Duodenal mucosa (tissue), 2 donors: ENCODE data around the gene CFB.
A peak's percentile ranks its signal among the peaks of the same experiment; 100 is the strongest.

Experiments used
- H3K27ac ChIP-seq: one replicate; pipeline ENCODE4 v1.7.0; 2013; ENCODE audit warnings: low read depth, low read length
- H3K27me3 ChIP-seq, 2 donors: one replicate each; pipeline ENCODE4 v1.7.0; 2013; ENCODE audit warnings: low read length in 2 of 2, control low read depth in 1 of 2; ENCODE audit not compliant: insufficient read depth in 2 of 2, control insufficient read depth in 1 of 2
- H3K36me3 ChIP-seq, 2 donors: one replicate each; pipeline ENCODE4 v1.7.0; 2013; ENCODE audit warnings: low read length in 2 of 2, control low read depth in 1 of 2; ENCODE audit not compliant: insufficient read depth in 2 of 2, control insufficient read depth in 1 of 2
- H3K4me1 ChIP-seq, 2 donors: one replicate each; pipeline ENCODE4 v1.7.0; 2013; ENCODE audit warnings: low read length in 2 of 2, control low read depth in 1 of 2; ENCODE audit not compliant: insufficient read depth in 2 of 2, control insufficient read depth in 1 of 2
- H3K4me3 ChIP-seq, 2 donors: one replicate each; pipeline ENCODE4 v1.7.0; 2013; ENCODE audit warnings: low read length in 2 of 2, low read depth in 1 of 2
- H3K9ac ChIP-seq, 2 donors: one replicate each; pipeline ENCODE4 v1.7.0; 2013; ENCODE audit warnings: low read length in 2 of 2, low read depth in 1 of 2
- H3K9me3 ChIP-seq, 2 donors: one replicate each; pipeline ENCODE4 v1.7.0; 2013; ENCODE audit warnings: low read length in 2 of 2, control low read depth in 1 of 2; ENCODE audit not compliant: control insufficient read depth in 1 of 2

The CFB gene

GRCh38 chr6:31958741-31959739 lies 13.1 kb downstream of the CFB start, which contains the start of the genes NELFE and SKIC2:
Gene NELFE, minus strand, starts transcription at chr6:31958971. Its CDS starts 525 bp downstream, at chr6:31958446.
Gene SKIC2, plus strand, starts transcription at chr6:31959175. Its CDS starts 18 bp downstream, at chr6:31959193.
- no peaks in the 10 kb centered on the region for H3K9me3 ChIP-seq
- H3K4me3 ChIP-seq, result peak within 1 kb of the TSS; percentile 99 to 100
- H3K36me3 ChIP-seq, result peaks cover 45 to 65% of the 10 kb centered on the region in 2 donors
- H3K27me3 ChIP-seq, result no peaks in the 10 kb centered on the region
- H3K27ac ChIP-seq, result peak within 1 kb of the TSS; percentile 79
- H3K4me1 ChIP-seq, result peaks cover 19 to 21% of the 10 kb centered on the region in 2 donors
- peak within 1 kb of the TSS; percentile 98 to 99 for H3K9ac ChIP-seq

- Histone ChIP-seq H3K4me3 (no peak overlapping the region), H3K9me3 (no peaks in the 10 kb centered on the region), H3K36me3 (peaks cover 44 to 69% of the 10 kb centered on the region in 2 donors), H3K27ac (no peak overlapping the region), H3K9ac (no peak overlapping the region), H3K27me3 (no peaks in the 10 kb centered on the region), H3K4me1 (peaks cover 19 to 21% of the 10 kb centered on the region in 2 donors)
These were observed 15.7 kb downstream of the CFB start for GRCh38 chr6:31961616-31962015.

DNA sequence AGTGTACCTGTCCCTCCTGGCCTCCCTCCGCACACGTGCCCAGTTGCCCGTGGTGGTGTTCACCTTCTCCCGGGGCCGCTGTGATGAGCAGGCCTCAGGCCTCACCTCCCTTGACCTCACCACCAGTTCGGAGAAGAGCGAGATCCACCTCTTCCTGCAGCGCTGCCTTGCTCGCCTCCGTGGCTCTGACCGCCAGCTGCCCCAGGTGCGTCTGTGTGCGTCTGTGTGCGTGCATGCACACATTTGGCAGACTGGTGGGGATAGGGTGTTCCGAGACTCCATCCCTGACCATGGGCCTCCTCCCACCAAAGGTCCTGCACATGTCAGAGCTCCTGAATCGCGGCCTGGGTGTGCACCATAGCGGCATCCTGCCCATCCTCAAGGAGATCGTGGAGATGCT lies 18.0 kb downstream of the CFB start:
- Histone ChIP-seq H3K27me3 (no peaks in the 10 kb centered on the region), H3K9ac (no peak overlapping the region), H3K36me3 (peaks cover 56 to 85% of the 10 kb centered on the region in 2 donors), H3K27ac (no peak overlapping the region), H3K4me1 (peaks cover 8 to 11% of the 10 kb centered on the region in 2 donors), H3K9me3 (no peaks in the 10 kb centered on the region), H3K4me3 (no peak overlapping the region)

DNA sequence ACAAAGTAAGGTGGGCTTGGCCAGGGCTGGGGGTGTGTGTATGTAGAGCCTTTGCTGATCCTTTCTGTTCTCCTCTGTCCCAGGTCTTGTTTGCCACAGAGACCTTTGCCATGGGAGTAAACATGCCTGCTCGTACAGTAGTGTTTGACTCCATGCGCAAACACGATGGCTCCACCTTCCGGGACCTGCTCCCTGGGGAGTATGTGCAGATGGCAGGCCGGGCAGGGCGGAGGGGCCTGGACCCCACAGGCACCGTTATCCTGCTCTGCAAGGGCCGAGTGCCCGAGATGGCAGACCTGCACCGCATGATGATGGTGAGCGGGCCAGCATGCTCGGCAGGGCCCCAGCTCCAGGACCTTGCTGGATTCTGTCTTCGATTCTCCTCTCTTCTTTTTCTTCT lies 19.8 kb downstream of the CFB start:
- Histone ChIP-seq H3K36me3 (peaks cover 58 to 97% of the 10 kb centered on the region in 2 donors), H3K4me3 (no peak overlapping the region), H3K27ac (no peak overlapping the region)

DNA sequence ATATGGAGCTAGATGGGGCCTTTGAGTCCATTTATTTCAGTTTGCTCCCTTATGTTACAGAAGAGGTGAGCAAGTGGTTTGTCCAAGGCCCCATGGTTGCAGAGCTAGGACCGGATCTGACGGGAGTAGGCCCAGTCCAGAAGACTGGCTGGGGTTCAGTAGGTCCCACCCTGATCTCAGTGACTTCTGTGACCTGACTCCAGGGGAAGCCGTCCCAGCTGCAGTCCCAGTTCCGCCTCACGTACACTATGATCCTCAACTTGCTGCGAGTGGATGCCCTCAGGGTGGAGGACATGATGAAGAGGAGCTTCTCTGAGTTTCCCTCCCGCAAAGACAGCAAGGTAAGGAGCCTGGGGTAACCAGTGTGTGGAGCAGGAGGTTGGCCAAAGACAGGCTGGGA lies 20.6 kb downstream of the CFB start:
- no peaks in the 10 kb centered on the region for H3K9me3 ChIP-seq
- H3K27ac ChIP-seq, result no peak overlapping the region
- no peaks in the 10 kb centered on the region for H3K27me3 ChIP-seq
- peaks cover 13 to 16% of the 10 kb centered on the region in 2 donors for H3K4me1 ChIP-seq
- no peak overlapping the region for H3K9ac ChIP-seq
- H3K36me3 ChIP-seq, result peaks cover 50 to 89% of the 10 kb centered on the region in 2 donors
- H3K4me3 ChIP-seq, result no peak overlapping the region

More for the DNA sequence above, 19.8 kb downstream of the CFB start:
- H3K9me3 ChIP-seq, result no peaks in the 10 kb centered on the region
- H3K9ac ChIP-seq, result no peak overlapping the region
- peaks cover 5 to 8% of the 10 kb centered on the region in 2 donors for H3K4me1 ChIP-seq
- no peaks in the 10 kb centered on the region for H3K27me3 ChIP-seq

GRCh38 chr6:31966997-31967925 lies 21.4 kb downstream of the CFB start:
- no peak overlapping the region for H3K27ac ChIP-seq
- H3K9me3 ChIP-seq, result no peaks in the 10 kb centered on the region
- peaks cover 47 to 81% of the 10 kb centered on the region in 2 donors for H3K36me3 ChIP-seq
- no peak overlapping the region for H3K9ac ChIP-seq
- no peak overlapping the region for H3K4me3 ChIP-seq
- peaks cover 14 to 19% of the 10 kb centered on the region in 2 donors for H3K4me1 ChIP-seq
- H3K27me3 ChIP-seq, result no peaks in the 10 kb centered on the region

GRCh38 chr6:31967926-31968320 lies 22.0 kb downstream of the CFB start:
- Histone ChIP-seq H3K36me3 (peaks cover 42 to 74% of the 10 kb centered on the region in 2 donors), H3K9ac (no peak overlapping the region), H3K9me3 (no peaks in the 10 kb centered on the region), H3K27me3 (no peaks in the 10 kb centered on the region), H3K4me3 (no peak overlapping the region), H3K27ac (no peak overlapping the region), H3K4me1 (peaks cover 18 to 23% of the 10 kb centered on the region in 2 donors)

- peaks cover 42 to 70% of the 10 kb centered on the region in 2 donors for H3K36me3 ChIP-seq
- peaks cover 22 to 27% of the 10 kb centered on the region in 2 donors for H3K4me1 ChIP-seq
- H3K9ac ChIP-seq, result no peak overlapping the region
- no peaks in the 10 kb centered on the region for H3K9me3 ChIP-seq
- H3K4me3 ChIP-seq, result no peak overlapping the region
- H3K27ac ChIP-seq, result no peak overlapping the region
- no peaks in the 10 kb centered on the region for H3K27me3 ChIP-seq
These were observed 22.4 kb downstream of the CFB start for GRCh38 chr6:31968326-31968725.

- H3K27me3 ChIP-seq, result no peaks in the 10 kb centered on the region
- peaks cover 38 to 63% of the 10 kb centered on the region in 2 donors for H3K36me3 ChIP-seq
- H3K9me3 ChIP-seq, result no peaks in the 10 kb centered on the region
- no peak overlapping the region for H3K27ac ChIP-seq
- H3K9ac ChIP-seq, result no peak overlapping the region
- peaks cover 24 to 29% of the 10 kb centered on the region in 2 donors for H3K4me1 ChIP-seq
- H3K4me3 ChIP-seq, result no peak overlapping the region
These were observed 23.2 kb downstream of the CFB start for GRCh38 chr6:31968791-31969711.
